GM12865 (cell line): Measurements from ENCODE around the gene DNAH14.
A peak's percentile ranks its signal among the peaks of the same experiment; 100 is the strongest.
"Not testable (repeated sequence)": the region's sequence is repeated elsewhere in the genome, so short reads cannot be mapped to it uniquely, and the experiment has no call there.

ENCODE experiments used
- DNase-seq: peaks from one replicate; pipeline ENCODE4 v3.0.0; 2010; ENCODE audit warnings: low read depth
- H3K4me3 ChIP-seq: 2 replicates; pipeline ENCODE4 v1.5.1; 2011; ENCODE audit warnings: mild to moderate bottlenecking, low read depth, low read length, control low read depth
- TF ChIP-seq, protein P1 (sequence below): IDR thresholded peaks from 2 replicates; pipeline ENCODE4 v1.5.1; 2011; ENCODE audit warnings: low read length, control low read depth, low read depth, inconsistent platforms; ENCODE audit not compliant: insufficient read depth; ENCODE audit errors: missing control alignments

The DNAH14 gene

DNA sequence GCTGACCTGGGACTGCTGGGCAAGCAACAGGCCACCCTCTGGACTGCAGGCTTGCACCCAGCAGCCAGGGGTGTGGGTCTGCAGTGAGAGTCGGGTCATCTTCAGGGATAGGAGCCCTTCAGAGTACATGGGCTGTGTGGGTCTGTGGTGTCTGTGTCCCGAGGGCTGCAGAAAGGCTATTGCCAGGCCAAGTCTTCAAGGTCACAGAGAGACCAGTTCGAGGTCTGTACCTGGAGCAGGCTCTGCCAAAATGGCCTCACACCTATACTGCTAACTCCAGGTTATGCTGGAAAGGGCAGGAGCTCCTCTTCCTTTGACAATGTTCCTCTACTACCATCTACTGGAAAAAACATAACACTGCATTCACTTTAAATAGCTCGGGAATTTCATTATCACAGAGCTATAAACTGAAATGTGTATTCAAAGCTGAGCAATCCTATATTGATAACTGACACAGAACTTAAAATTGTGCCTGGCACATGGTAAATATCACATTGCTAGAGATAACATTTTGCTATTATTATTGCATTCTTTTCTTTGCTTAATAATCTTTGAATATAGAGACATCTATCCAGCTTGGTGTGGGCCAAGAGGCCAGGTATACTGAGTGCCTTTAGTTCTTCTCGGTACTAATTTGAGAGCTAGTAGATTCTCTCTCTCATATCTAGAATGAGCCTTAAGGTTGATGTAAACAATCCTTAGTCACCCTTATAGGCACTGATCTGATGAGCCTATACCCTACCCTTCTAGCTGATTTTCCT, 6.9 kb upstream of the DNAH14 start:
- TF ChIP-seq, protein P1, sequence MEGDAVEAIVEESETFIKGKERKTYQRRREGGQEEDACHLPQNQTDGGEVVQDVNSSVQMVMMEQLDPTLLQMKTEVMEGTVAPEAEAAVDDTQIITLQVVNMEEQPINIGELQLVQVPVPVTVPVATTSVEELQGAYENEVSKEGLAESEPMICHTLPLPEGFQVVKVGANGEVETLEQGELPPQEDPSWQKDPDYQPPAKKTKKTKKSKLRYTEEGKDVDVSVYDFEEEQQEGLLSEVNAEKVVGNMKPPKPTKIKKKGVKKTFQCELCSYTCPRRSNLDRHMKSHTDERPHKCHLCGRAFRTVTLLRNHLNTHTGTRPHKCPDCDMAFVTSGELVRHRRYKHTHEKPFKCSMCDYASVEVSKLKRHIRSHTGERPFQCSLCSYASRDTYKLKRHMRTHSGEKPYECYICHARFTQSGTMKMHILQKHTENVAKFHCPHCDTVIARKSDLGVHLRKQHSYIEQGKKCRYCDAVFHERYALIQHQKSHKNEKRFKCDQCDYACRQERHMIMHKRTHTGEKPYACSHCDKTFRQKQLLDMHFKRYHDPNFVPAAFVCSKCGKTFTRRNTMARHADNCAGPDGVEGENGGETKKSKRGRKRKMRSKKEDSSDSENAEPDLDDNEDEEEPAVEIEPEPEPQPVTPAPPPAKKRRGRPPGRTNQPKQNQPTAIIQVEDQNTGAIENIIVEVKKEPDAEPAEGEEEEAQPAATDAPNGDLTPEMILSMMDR, result peak; percentile 56
- H3K4me3 ChIP-seq, result no peak overlapping the region
- peak; percentile 36 for DNase-seq

DNA sequence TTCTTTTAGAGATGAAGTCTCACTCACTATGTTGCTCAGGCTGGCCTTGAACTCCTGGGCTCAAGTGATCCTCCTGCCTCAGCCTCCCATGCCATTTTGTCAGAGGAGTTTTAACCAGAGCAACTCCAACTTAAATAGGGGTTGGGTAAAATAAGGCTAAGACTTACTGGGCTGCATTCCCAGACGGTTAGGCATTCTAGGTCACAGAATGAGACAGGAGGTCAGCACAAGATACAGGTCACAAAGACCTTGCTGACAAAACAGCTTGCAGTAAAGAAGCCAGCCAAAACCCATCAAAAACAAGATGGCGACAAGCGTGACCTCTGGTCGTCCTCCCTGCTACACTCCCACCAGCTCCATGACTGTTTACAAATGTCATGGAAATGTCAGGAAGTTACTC, 5.7 kb upstream of the DNAH14 start:
- no peak for DNase-seq

DNA sequence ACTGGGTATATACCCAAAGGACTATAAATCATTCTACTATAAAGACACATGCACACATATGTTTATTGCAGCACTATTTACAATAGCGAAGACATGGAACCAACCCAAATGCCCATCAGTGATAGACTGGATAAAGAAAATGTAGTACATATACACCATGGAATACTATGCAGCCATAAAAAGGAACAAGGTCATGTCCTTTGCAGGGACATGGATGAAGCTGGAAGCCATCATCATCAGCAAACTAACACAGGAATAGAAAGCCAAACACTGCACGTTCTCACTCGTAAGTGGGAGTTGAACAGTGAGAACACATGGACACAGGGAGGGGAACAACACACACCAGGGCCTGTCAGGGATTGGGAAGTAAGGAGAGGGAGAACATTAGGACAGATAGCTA, 1.8 kb upstream of the DNAH14 start:
- not testable (repeated sequence) for DNase-seq, H3K4me3 ChIP-seq

More for the DNA sequence above, 5.7 kb upstream of the DNAH14 start:
- no peak overlapping the region for H3K4me3 ChIP-seq
- TF ChIP-seq, protein P1, result no peak

DNA sequence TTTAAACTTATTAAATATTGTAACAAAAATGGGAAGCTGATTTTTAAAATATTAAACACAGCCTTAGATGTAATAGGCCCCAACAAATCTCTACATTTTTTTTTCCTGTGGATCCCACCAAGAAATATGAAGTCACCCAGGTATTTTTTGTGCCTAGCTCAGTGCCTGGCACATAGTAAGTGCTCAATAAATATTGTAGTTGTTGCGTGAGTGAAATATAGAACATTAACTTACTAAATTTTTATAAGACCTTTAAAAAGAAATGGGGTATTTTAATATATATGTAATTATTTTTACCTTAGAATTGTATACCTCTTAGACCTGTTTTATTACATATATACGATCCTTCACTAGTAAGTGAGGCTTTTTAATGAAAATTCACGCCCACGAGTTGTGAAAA, 569 bp upstream of the DNAH14 start:
- TF ChIP-seq, protein P1, result no peak
- DNase-seq, result no peak
- H3K4me3 ChIP-seq, result no peak overlapping the region

DNA sequence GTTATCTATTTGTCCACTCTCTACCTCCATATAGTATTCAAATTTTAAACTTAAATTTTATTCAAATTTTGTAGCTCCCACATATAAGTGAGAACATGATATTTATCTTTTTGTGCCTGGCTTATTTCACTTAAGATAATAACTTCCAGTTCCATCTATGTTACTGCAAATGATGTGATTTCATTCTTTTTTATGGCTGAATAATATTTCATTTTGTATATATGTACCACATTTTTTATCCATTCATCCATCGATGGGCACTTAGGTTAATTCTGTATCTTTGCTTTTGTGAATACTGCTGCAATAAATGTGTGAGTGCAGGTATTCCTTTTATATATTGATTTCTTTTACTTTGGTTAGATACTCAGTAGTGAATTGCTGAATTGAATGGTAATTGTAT, 2.1 kb downstream of the DNAH14 start:
- DNase-seq, result no peak
- H3K4me3 ChIP-seq, result no peak overlapping the region
- TF ChIP-seq, protein P1, result no peak

DNA sequence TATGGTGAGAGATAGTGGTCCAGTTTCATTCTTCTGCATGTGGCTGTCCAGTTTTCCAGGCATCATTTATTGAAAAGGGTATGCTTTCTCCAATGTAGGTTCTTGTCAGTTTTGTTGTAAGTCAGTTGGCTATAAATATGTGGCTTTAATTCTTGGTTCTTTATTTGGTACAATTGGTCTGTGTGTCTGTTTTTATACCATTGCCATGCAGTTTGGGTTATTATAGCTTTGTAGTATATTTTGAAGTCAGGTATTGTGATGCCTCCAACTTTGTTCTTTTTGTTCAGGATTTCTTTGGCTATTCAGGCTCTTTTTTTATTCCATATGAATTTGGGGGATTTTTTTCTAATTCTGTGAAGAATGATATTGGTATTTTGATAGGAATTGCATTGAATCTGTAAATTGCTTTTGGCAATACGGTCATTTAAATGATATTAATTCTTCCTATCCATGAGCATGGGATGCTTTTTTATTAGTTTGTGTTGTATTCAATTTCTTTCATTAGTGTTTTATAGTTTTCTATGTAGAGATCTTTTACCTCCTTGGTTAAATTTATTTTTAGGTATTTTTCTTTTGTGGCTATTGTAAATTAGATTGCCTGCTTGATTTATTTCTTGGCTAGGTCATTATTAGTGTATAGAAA, 3.3 kb downstream of the DNAH14 start:
- TF ChIP-seq, protein P1, result no peak

DNA sequence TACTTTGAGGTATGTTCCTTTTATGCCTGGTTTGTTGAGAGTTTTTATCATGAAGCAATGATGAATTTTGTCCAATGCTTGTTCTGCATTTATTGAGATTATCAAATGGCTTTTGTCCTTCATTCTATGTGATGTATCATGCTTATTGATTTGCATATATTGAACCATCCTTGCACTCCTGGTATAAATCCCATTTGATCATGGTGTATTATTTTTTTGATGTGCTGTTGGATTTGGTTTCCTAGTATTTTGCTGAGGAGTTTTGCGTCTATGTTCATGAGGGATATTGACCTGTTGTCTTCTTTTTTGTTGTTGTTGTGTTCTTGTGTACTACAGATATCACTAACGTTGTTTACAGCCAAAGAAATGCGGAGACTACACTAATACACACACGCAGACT, 4.1 kb downstream of the DNAH14 start:
- TF ChIP-seq, protein P1, result no peak
- no peak overlapping the region for H3K4me3 ChIP-seq
- no peak for DNase-seq

More for the DNA sequence above, 3.3 kb downstream of the DNAH14 start:
- no peak overlapping the region for H3K4me3 ChIP-seq
- DNase-seq, result no peak
